Ishikawa (cell line): Measurements from ENCODE around the gene RAPGEF6.

ENCODE experiments used
- CEBPB ChIP-seq: IDR thresholded peaks from 2 replicates; pipeline ENCODE4 v1.6.1; 2012
- CREB1 ChIP-seq: IDR thresholded peaks from 2 replicates; pipeline ENCODE4 v1.6.1; 2012; ENCODE audit warnings: low read depth
- EGR1 ChIP-seq: IDR thresholded peaks from 2 replicates; pipeline ENCODE4 v1.6.1; 2012
- EP300 ChIP-seq: IDR thresholded peaks from 2 replicates; pipeline ENCODE4 v1.6.1; 2012; ENCODE audit warnings: borderline replicate concordance
- FOXM1 ChIP-seq: IDR thresholded peaks from 2 replicates; pipeline ENCODE4 v1.6.1; 2012; ENCODE audit warnings: low read depth, borderline replicate concordance
- NFIC ChIP-seq: IDR thresholded peaks from 2 replicates; pipeline ENCODE4 v1.6.1; 2012
- RAD21 ChIP-seq: IDR thresholded peaks from 2 replicates; pipeline ENCODE4 v1.6.1; 2012; ENCODE audit warnings: low read depth
- TAF1 ChIP-seq: IDR thresholded peaks from 2 replicates; pipeline ENCODE4 v1.6.1; 2012; ENCODE audit warnings: low read depth, mild to moderate bottlenecking
- TCF12 ChIP-seq: IDR thresholded peaks from 2 replicates; pipeline ENCODE4 v1.6.1; 2012; ENCODE audit warnings: low read depth
- TEAD4 ChIP-seq: IDR thresholded peaks from 2 replicates; pipeline ENCODE4 v1.6.1; 2012
- YY1 ChIP-seq: IDR thresholded peaks from 2 replicates; pipeline ENCODE4 v1.6.1; 2012; ENCODE audit warnings: low read depth
- ZBTB7A ChIP-seq: IDR thresholded peaks from 2 replicates; pipeline ENCODE4 v1.6.1; 2012; ENCODE audit warnings: low read depth
- TF ChIP-seq, protein P1 (sequence below): IDR thresholded peaks from 2 replicates; pipeline ENCODE4 v1.6.1; 2012; ENCODE audit warnings: low read depth, mild to moderate bottlenecking
- TF ChIP-seq, protein P2 (sequence below): IDR thresholded peaks from 2 replicates; pipeline ENCODE4 v1.6.1; 2012
- TF ChIP-seq, protein P3 (sequence below): IDR thresholded peaks from 2 replicates; pipeline ENCODE4 v1.6.1; 2012

Gene RAPGEF6

DNA sequence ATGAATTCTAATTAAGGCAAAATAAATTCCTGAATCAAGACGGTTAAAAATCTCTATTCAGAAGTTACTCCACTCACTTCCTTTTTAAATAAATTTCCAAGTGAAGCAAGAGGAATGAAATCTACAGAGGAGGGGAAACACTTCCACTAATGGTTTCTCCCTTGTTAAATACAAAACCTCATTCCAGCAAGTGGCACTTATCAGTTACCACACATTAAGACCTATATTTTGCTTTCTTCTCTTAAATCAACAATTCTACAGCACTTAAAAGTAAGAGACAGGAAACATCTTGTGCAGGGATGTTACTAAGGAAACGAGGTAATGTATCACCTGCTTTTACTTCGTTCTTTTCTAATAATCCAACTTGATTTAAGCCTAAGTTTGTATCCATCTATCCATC is 172.6 kb downstream of the RAPGEF6 start:
- no peak for TF ChIP-seq TAF1
- no peak for TF ChIP-seq TEAD4
- no peak for TF ChIP-seq CREB1
- TF ChIP-seq, protein P1, sequence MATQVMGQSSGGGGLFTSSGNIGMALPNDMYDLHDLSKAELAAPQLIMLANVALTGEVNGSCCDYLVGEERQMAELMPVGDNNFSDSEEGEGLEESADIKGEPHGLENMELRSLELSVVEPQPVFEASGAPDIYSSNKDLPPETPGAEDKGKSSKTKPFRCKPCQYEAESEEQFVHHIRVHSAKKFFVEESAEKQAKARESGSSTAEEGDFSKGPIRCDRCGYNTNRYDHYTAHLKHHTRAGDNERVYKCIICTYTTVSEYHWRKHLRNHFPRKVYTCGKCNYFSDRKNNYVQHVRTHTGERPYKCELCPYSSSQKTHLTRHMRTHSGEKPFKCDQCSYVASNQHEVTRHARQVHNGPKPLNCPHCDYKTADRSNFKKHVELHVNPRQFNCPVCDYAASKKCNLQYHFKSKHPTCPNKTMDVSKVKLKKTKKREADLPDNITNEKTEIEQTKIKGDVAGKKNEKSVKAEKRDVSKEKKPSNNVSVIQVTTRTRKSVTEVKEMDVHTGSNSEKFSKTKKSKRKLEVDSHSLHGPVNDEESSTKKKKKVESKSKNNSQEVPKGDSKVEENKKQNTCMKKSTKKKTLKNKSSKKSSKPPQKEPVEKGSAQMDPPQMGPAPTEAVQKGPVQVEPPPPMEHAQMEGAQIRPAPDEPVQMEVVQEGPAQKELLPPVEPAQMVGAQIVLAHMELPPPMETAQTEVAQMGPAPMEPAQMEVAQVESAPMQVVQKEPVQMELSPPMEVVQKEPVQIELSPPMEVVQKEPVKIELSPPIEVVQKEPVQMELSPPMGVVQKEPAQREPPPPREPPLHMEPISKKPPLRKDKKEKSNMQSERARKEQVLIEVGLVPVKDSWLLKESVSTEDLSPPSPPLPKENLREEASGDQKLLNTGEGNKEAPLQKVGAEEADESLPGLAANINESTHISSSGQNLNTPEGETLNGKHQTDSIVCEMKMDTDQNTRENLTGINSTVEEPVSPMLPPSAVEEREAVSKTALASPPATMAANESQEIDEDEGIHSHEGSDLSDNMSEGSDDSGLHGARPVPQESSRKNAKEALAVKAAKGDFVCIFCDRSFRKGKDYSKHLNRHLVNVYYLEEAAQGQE, result no peak
- no peak for TF ChIP-seq YY1
- no peak for TF ChIP-seq FOXM1
- no peak for TF ChIP-seq CEBPB
- TF ChIP-seq NFIC, result no peak
- no peak for TF ChIP-seq EP300
- TF ChIP-seq RAD21, result no peak
- TF ChIP-seq, protein P2, sequence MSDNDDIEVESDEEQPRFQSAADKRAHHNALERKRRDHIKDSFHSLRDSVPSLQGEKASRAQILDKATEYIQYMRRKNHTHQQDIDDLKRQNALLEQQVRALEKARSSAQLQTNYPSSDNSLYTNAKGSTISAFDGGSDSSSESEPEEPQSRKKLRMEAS, result no peak
- no peak for TF ChIP-seq ZBTB7A
- TF ChIP-seq EGR1, result no peak
- no peak for TF ChIP-seq TCF12
- TF ChIP-seq, protein P3, sequence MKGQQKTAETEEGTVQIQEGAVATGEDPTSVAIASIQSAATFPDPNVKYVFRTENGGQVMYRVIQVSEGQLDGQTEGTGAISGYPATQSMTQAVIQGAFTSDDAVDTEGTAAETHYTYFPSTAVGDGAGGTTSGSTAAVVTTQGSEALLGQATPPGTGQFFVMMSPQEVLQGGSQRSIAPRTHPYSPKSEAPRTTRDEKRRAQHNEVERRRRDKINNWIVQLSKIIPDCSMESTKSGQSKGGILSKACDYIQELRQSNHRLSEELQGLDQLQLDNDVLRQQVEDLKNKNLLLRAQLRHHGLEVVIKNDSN, result no peak

DNA sequence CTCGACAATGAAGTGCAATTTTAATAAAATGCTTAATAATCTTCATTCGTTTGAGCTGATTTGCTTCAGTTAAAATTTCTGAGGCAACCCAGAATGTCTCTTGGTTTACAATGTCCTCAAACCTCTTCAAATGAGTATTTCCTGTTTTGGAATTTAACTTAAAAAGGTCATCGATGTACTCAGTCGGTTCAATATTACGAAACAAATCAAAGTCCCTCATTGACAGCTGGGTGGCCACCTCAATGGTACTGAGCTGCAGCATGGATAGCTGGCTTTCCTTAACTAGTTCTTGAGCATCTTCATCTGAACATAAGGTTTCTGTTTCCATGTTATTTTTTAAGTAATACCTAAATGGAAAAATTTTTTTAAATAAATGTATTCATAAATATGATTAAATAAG is 173.3 kb downstream of the RAPGEF6 start:
- TF ChIP-seq TCF12, result no peak
- TF ChIP-seq RAD21, result no peak
- TF ChIP-seq CEBPB, result no peak
- no peak for TF ChIP-seq YY1

DNA sequence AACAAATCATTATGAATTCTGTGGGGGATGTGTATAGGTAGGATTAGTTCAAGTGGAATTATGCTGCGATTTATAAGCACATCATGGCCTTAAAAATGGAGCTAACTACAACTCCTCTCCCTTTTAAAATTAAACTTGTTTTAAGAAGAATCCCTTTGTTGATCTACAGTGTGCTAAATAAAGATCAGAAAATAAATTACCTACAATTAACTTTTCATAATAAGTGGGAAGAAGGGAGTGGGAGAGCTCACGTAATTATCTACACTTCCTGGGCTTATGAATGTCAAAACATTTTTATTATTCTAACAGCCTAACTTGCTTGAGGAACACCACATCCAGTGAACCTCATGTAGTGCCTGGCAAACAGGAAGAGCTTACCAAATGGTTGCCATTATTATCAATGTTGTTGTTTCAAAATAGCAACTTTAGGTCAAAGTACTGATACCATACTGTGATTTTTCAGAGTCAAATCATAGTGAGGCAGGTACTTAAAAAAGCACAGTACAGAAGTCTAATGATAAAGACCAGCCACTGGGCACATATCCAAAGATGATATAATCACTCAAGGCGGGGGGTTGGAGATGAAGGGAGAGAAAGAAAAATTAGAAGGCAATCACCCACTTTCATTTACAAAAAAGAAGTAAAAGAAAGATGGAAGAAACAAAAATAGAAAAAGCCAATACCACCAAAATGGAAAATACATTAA is 174.0 kb downstream of the RAPGEF6 start:
- TF ChIP-seq TEAD4 (no peak), TAF1 (no peak), RAD21 (no peak), CEBPB (no peak)

DNA sequence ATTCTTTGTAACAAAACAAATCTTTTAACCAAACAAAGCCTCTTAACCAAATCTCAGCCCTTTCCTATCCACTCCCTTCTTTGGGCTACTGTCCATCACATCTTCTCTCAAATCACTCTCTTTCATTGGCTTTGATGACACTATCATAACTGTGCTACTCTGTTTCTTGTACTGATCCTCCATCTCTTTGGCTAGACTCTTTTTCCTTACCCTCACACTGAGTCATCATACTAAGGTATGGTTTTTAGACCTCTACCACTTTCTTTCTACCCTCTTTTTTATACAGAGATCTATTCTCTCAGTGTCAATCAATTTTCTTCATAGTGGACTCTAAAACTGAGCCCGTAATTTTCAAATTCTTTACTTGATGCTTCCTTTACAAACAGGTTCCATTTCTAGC is 174.9 kb downstream of the RAPGEF6 start:
- TF ChIP-seq, protein P3, result no peak
- TF ChIP-seq, protein P2, result no peak
- TF ChIP-seq ZBTB7A, result no peak
- no peak for TF ChIP-seq TAF1
- no peak for TF ChIP-seq RAD21
- TF ChIP-seq NFIC, result no peak
- TF ChIP-seq CEBPB, result no peak
- no peak for TF ChIP-seq EP300
- TF ChIP-seq TCF12, result no peak
- TF ChIP-seq CREB1, result no peak
- TF ChIP-seq, protein P1, result no peak
- TF ChIP-seq YY1, result no peak
- no peak for TF ChIP-seq EGR1
- TF ChIP-seq FOXM1, result no peak
- no peak for TF ChIP-seq TEAD4

DNA sequence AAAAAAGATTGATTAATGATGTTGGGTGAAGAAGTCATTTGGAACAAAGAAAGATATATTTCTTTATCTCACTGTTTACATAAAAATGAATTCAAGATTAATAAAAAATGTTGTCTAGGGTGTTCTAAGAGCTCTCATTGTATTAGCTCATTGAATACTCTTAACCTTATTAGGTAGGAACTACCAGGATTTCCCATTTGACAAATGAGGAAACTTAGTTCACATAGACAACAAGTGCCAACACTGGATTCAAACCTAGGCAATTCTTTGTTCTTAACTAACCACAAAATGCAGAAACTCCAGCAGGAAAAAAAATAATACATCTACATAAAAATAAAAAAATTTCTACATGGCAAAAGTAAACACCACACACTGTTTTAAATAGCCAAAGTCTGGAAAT is 175.8 kb downstream of the RAPGEF6 start:
- TF ChIP-seq EP300, result no peak
- TF ChIP-seq EGR1, result no peak
- TF ChIP-seq TCF12, result no peak
- no peak for TF ChIP-seq ZBTB7A
- TF ChIP-seq YY1, result no peak

DNA sequence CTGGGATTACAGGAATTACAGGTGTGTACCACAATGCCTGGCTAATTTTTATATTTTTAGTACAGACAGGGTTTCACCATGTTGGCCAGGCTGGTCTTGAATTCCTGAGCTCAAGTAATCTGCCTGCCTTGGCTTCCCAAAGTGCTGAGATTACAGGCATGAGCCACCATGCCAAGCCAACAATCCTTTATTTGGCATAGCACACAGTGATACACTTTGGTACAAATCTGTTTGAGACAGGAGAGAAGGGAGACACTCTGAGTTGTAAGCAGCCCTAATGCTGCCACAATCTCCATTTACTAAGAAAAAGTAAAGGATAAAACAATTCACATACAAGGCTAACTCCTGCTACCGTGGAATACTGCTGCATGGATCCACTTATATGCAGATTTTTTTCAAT is 177.8 kb downstream of the RAPGEF6 start:
- no peak for TF ChIP-seq YY1
- no peak for TF ChIP-seq CREB1
- TF ChIP-seq, protein P1, result no peak
- TF ChIP-seq FOXM1, result no peak
- TF ChIP-seq EGR1, result no peak
- no peak for TF ChIP-seq TCF12
- TF ChIP-seq TAF1, result no peak
- TF ChIP-seq RAD21, result no peak
- TF ChIP-seq CEBPB, result no peak
- TF ChIP-seq, protein P2, result no peak
- TF ChIP-seq EP300, result no peak
- TF ChIP-seq TEAD4, result no peak
- TF ChIP-seq, protein P3, result no peak
- no peak for TF ChIP-seq NFIC
- TF ChIP-seq ZBTB7A, result no peak
